ENCODE results near the gene NYNRIN. TPM values are rescaled to one million over a fixed set of nuclear protein-coding genes. Genes with fewer than 3 reads are reported as not detected.

Gene NYNRIN
- total RNA-seq, 1 donor from 2014 or later: 10.4 TPM

GRCh38 chr14:24465368-24465767 lies 66.6 kb downstream of the NYNRIN start:
- Mint-ChIP-seq H3K27me3 (ENCODE audit: low read depth) (no peaks in the 10 kb centered on the region), H3K36me3 (ENCODE audit: low read depth) (no peaks in the 10 kb centered on the region), H3K9me3 (peaks cover 4% of the 10 kb centered on the region), H3K4me1 (no peaks in the 10 kb centered on the region), H3K27ac (ENCODE audit: unreplicated experiment) (no peak overlapping the region), H3K4me3 (no peak overlapping the region)
- no peak for DNase-seq (ENCODE audit: low read depth, low spot score)
- no peak for TF ChIP-seq CTCF (conservative IDR thresholded peaks at IDR 0.05)

DNA sequence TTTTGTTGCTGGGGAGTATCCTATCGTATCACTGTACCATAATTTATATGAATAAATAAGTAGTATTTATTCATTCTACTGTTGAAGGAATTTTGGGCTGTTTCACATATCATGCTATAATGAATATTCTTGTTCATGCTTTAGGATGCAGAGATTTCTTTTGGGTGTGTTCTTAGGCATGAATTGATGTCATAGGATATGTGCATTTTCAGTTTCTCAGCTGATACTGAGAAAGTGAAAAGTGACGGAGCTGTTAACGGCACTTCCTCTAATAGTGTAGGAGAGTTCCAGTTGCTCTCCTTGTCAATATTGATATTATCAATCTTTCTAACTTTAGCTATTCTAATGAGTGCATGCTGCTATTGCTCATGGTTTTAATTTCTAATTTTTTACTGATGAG lies 67.0 kb downstream of the NYNRIN start:
- Mint-ChIP-seq H3K9me3 (peaks cover 6% of the 10 kb centered on the region), H3K36me3 (ENCODE audit: low read depth) (peaks cover under 1% of the 10 kb centered on the region), H3K4me1 (no peaks in the 10 kb centered on the region), H3K27me3 (ENCODE audit: low read depth) (no peaks in the 10 kb centered on the region), H3K27ac (ENCODE audit: unreplicated experiment) (no peak overlapping the region), H3K4me3 (no peak overlapping the region)
- no peak for DNase-seq (ENCODE audit: low read depth, low spot score)
- TF ChIP-seq CTCF (conservative IDR thresholded peaks at IDR 0.05): no peak

Other genes with a start within 250 kb of the NYNRIN start
- 22.9 and 23.0 TPM in 2 replicates for gene IRF9, start 237.7 kb upstream of the NYNRIN start, total RNA-seq
- 160 and 163 TPM in 2 replicates for gene REC8, start 226.9 kb upstream of the NYNRIN start, total RNA-seq
- 88.3 and 88.7 TPM in 2 replicates for gene IPO4, start 210.2 kb upstream of the NYNRIN start, total RNA-seq
- gene TM9SF1, start 203.6 kb upstream of the NYNRIN start, total RNA-seq: 45.6 and 47.4 TPM in 2 replicates
- gene TSSK4, start 193.3 kb upstream of the NYNRIN start, total RNA-seq: 0.47 and 0.48 TPM in 2 replicates
- gene CHMP4A, start 185.5 kb upstream of the NYNRIN start, total RNA-seq: 42.2 and 44.7 TPM in 2 replicates
- 19.0 and 25.9 TPM in 2 replicates for gene MDP1, start 182.9 kb upstream of the NYNRIN start, total RNA-seq
- gene NEDD8, start 166.6 kb upstream of the NYNRIN start, total RNA-seq: 191 and 208 TPM in 2 replicates
- 64.0 and 66.2 TPM in 2 replicates for gene GMPR2, start 166.1 kb upstream of the NYNRIN start, total RNA-seq
- gene TINF2, start 156.4 kb upstream of the NYNRIN start, total RNA-seq: 63.4 and 66.7 TPM in 2 replicates
- gene TGM1, start 135.8 kb upstream of the NYNRIN start, total RNA-seq: 4.5 and 6.4 TPM in 2 replicates
- gene RABGGTA, start 127.4 kb upstream of the NYNRIN start, total RNA-seq: 22.8 and 25.4 TPM in 2 replicates
- gene DHRS1, start 99.2 kb upstream of the NYNRIN start, total RNA-seq: 17.2 and 19.1 TPM in 2 replicates
- 34.5 and 34.8 TPM in 2 replicates for gene NOP9, start 99.2 kb upstream of the NYNRIN start, total RNA-seq
- gene CIDEB, start 91.0 kb upstream of the NYNRIN start, total RNA-seq: not detected in 2 replicates
- 7.9 and 9.4 TPM in 2 replicates for gene LTB4R2, start 88.9 kb upstream of the NYNRIN start, total RNA-seq
- 4.7 and 5.3 TPM in 2 replicates for gene LTB4R, start 87.5 kb upstream of the NYNRIN start, total RNA-seq
- gene ADCY4, start 63.9 kb upstream of the NYNRIN start, total RNA-seq: 0.49 TPM in 1 of 2 replicates, not detected in the other
- not detected in 2 replicates for gene RIPK3, start 59.0 kb upstream of the NYNRIN start, total RNA-seq
- gene NFATC4, start 30.8 kb upstream of the NYNRIN start, total RNA-seq: 44.3 and 47.8 TPM in 2 replicates
- 0.86 and 1.0 TPM in 2 replicates for gene CBLN3, start 30.7 kb downstream of the NYNRIN start, total RNA-seq
- gene KHNYN, start 31.0 kb downstream of the NYNRIN start, total RNA-seq: 49.3 and 52.3 TPM in 2 replicates
- 64.6 and 76.7 TPM in 2 replicates for gene SDR39U1, start 43.8 kb downstream of the NYNRIN start, total RNA-seq
- gene CMA1, start 109.3 kb downstream of the NYNRIN start, total RNA-seq: not detected in 2 replicates
- not detected in 2 replicates for gene CTSG, start 177.2 kb downstream of the NYNRIN start, total RNA-seq
- not detected in 2 replicates for gene GZMH, start 210.7 kb downstream of the NYNRIN start, total RNA-seq
- not detected in 2 replicates for gene GZMB, start 235.2 kb downstream of the NYNRIN start, total RNA-seq